Measurements from ENCODE around the gene TDRD12.

Gene TDRD12

DNA sequence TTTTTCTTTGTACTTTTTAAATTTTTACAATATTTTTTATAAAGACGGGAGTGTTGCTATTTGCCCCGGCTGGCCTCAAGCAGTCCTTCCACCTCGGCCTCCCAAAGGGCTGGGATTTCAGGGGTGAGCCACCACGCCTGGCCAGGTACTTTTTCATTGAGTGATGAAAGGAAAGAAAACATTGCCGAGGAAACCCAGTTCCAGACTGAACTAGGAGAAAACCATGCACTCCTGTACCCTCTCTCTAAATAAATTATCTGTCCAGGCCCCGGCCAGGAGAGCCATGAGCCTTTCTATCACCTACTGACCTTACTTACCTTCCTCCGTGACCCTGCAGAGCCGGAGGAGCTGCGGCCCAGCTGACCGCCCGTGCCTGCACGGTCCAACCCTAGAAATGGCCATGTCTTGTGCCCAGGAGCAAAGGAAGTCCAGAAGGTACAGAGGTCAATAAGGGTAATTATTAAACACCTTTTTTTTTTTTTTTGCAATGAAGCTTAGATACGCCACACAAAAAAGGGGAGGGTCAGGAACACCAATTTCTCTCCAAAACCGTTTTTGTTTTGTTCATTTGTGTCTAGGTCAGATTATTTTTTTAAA is 149.9 kb downstream of the TDRD12 start, which contains the start of gene SLC7A9:
SLC7A9 (minus strand) TSS at position 399 of the 597 bp plus-strand sequence. CDS start 1,233 bp downstream, outside the sequence.
- DNase-seq = no peak

DNA sequence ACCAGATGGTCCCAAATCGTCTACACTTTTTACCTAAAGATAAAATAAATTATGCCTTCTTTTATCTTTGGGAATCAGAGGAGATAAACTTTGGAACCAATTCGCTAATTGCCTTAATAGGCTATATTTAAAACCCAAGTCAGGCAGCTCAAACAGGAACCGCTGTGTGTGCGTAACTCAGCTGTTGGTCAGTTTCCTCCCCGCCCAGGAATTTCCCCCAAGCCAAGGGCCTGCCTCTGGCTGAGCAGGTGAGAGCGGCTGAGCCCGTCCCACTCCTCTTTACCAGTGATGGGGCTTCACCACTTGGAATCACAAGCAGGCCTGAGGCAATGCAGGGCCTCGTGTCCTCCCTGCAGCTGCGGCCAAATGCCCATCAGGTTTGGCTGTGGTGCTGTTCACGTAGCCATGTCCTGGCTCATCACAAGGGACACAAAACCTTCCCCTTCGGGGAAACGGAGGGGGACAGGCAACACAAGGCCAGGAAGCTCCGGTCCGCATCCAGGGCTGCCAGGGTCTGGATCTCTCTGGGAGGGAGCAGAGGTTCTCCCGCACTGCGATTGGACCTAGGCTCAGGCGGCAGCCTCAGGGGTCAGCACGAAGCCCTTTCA is 150.5 kb downstream of the TDRD12 start:
- DNase-seq = no peak

DNA sequence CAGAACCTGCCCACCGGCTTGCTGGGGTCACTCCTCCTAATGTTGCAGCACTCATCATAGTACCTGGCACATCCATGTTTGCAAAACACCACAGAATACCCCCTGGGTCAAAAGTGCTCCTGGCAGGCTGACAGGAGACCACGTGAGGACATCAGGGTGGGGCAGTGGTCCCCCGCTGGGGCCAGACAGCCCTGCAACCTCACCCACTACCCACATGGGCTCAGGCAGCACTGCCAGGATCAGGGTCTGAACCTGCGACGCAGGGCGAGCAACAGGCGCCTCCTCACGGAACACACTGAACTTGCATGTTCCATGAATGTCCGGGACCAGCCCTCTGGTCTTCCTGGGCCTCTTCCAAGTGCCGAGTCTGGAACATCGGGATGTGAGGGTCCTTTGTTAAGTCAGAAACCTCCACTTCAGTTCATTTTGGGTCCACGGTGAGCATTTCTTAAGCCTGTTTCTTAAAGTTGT is 151.4 kb downstream of the TDRD12 start:
- no peak for DNase-seq

DNA sequence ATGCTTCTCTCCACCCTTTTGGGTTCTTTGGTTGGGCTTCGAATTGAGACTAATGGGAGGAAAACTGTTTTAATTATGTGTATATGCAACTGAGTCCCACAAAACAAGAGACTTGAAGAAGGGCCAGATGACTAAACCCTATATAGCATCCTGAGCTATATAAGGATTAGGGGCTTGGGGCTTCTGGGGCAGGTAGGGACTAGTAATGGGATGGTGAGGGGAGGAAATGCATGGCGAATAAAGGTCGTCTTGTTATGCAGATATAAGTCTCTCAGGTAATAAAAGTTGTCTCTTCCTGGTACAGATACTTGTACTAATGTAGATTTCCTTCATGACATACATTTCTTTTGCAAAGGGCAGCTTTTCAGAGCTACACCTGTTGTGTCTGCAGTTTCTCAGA is 152.8 kb downstream of the TDRD12 start:
- no peak for DNase-seq

DNA sequence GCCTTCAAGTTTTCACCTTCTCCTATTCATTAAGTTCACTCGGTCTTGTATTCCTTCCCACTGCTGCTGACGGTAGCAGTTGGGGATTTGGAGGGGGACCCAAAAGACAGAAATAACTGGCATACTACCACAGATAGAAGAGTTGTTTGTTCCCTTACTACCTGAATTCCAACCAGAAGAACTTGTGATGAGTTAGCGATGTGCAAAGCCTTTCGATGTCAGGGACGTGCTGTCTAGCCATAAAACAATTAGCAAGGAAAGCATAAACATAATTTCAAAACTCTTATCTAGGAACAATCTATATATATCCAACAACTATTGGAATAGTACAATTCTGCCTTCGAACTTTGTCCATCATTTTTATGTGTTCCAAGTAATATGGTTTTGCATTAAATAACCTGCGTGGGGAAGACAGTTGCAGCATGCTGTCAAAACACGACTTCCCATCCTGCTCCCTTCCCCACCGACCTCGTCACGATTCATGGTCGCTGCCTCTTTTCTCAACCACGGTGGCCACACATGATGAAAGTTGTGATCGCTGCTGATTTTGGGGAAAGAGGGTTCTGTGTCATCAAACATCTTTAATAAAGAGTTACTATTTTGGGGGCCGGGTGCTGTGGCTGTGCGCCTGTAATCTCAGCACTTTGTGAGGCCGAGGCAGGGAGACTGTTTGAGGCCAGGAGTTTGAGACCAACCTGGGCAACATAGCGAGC is 153.8 kb downstream of the TDRD12 start:
- DNase-seq = no peak

DNA sequence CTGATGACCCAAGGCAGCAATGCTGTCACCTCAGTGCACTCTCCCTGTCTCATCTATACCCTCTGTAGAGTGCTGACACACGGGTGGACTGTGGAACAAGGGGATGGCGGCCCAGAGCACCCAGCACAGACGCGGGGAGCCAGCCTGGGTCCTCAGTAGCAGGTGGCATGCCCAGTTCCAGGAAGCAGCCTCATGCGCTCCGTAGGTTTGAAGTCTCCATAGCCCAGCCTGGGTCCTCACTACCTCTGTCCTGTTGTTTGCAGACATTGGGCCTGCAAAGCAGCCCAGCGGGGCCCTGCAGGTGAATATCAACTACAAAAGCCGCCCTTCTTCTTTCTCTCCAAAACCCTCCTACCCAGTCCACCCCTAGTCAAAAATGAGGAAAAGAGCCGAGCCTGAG is 155.0 kb downstream of the TDRD12 start:
- DNase-seq = no peak

DNA sequence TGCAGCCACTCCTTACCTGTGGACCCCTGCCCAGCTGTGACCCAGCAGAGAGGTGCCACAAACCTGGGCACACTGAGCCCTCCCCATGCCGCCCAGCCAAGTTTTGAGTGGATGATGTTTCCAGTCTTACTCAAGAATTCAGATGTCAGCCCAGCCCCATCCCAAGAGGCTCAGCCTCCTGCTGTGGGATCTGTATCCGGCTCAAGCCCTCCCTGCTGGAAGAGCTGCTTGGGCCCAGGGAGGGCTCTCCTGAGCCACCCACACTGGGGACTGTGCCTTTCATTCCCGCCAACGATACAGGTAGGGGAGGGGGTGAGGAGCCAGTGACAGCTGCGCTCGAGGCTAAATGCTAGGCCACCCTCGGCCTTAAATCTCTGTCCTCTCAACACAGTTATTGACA is 155.9 kb downstream of the TDRD12 start:
- no peak for DNase-seq

DNA sequence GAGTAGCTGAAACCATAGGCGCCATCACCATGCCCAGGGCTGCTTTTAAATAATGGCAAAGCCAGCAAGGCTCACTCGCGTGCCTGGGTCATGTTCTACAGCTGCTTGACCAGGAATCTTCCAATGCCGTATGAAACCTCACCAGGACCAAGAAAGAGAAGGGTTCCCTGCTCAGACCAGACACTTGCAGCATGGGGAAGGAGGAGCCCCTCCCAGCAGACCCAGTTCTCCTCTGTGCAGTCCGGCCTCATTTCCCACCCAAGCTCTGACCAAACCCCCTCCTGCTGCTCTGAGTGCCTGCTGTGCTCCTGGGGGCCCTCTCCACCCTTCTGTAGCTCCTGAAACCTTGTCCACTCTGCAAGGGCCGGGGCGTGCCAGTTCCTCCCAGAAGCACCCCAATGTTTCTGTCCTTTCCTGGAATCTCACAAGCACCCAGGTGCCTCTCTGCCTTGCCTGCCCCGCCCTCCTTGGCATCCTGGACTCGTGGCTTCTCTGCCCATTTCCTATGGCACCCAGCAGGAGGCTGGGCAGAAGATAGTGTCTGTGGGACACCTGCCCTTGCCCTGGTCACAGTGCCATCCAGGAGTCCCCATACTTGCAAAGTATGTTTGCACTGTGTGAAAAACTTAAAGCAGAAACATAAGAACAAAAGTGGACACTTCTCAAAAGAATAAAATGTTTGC is 156.8 kb downstream of the TDRD12 start:
- DNase-seq = no peak

DNA sequence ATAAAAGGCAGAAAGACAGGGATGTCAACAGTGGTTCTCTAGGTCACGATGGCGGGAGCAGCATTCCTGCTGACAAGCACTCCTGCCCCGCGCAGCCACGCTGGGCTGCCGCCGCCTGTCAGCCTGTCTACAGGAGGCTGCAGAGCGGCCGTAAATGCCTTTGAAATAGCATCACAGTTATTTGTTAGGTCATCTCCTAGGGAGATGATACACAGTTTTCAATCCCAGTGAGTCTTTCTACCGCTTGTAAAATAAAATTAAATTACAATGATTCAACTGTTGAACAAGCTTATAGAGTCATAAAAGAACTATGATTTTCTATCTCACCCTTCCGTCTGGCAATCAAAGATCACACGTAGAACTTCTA is 157.3 kb downstream of the TDRD12 start:
- DNase-seq = no peak

Measured in CD4-positive, alpha-beta T cell treated with Interleukin-1 beta for 1 hour (primary cell).